A549 (cell line): ENCODE measurements around the gene GLS.

Experiments
- BHLHE40 ChIP-seq: IDR thresholded peaks from 2 replicates; pipeline ENCODE4 v1.6.1; 2012; ENCODE audit warnings: low read depth, low read length, inconsistent platforms
- CHD4 ChIP-seq: fragments of 200-600 bp; sonication (generic); IDR thresholded peaks from 2 replicates; pipeline ENCODE4 v1.6.1; 2016; ENCODE audit warnings: antibody characterized with exemption, mild to moderate bottlenecking, borderline replicate concordance
- CTCF ChIP-seq: fragments of >200 bp; sonication (Bioruptor Twin); formaldehyde crosslinking; IDR thresholded peaks from 3 replicates; pipeline ENCODE4 v1.5.1; 2016
- EP300 ChIP-seq, 2 experiments: fragments of >200 bp; sonication (Bioruptor Twin); formaldehyde crosslinking; IDR thresholded peaks; 2 replicates in 1 of 2; 3 replicates in 1 of 2; pipeline ENCODE4 v1.6.1; 2016 to 2017
- ESRRA ChIP-seq: fragments of 150-350 bp; IDR thresholded peaks from 2 replicates; pipeline ENCODE4 v1.6.1; 2014; ENCODE audit warnings: mild to moderate bottlenecking, low read length, borderline replicate concordance
- HEYL ChIP-seq: fragments of 250-450 bp; sonication (Bioruptor Pico); IDR thresholded peaks from 2 replicates; pipeline ENCODE4 v1.8.0; 2021; ENCODE audit warnings: mild to moderate bottlenecking, moderate library complexity
- MAX ChIP-seq: IDR thresholded peaks from 2 replicates; pipeline ENCODE4 v1.6.1; 2012
- MYC ChIP-seq: IDR thresholded peaks from 2 replicates; pipeline ENCODE4 v1.6.1; 2012; ENCODE audit warnings: mild to moderate bottlenecking, inconsistent platforms, low read length, improper control_type of control experiment, borderline replicate concordance
- NR3C1 ChIP-seq: fragments of >200 bp; sonication (Bioruptor Twin); formaldehyde crosslinking; IDR thresholded peaks from 3 replicates; pipeline ENCODE4 v1.6.1; 2017
- PHF8 ChIP-seq: fragments of 200-600 bp; sonication (generic); IDR thresholded peaks from 2 replicates; pipeline ENCODE4 v1.6.1; 2016; ENCODE audit warnings: low read depth, mild to moderate bottlenecking, antibody characterized with exemption, moderate library complexity, borderline replicate concordance
- POLR2A ChIP-seq: IDR thresholded peaks from 2 replicates; pipeline ENCODE4 v1.6.1; 2012; ENCODE audit warnings: mild to moderate bottlenecking, low read length
- RFX5 ChIP-seq: fragments of 450-650 bp; IDR thresholded peaks from 2 replicates; pipeline ENCODE4 v1.7.1; 2014; ENCODE audit warnings: antibody characterized with exemption, mild to moderate bottlenecking, moderate library complexity
- USF2 ChIP-seq: fragments of 450-650 bp; IDR thresholded peaks from 2 replicates; pipeline ENCODE4 v1.6.1; 2014; ENCODE audit warnings: antibody characterized with exemption
- ZC3H11A ChIP-seq: fragments of 450-650 bp; IDR thresholded peaks from 2 replicates; pipeline ENCODE4 v1.6.1; 2014; ENCODE audit warnings: antibody characterized with exemption, mild to moderate bottlenecking

- TF ChIP-seq RFX5 (no peak), CTCF (no peak), MAX (no peak), NR3C1 (no peak), ZC3H11A (no peak), HEYL (CRISPR knock-in tag) (no peak), BHLHE40 (no peak), ESRRA (no peak), CHD4 (no peak), USF2 (no peak), EP300 (IDR thresholded peaks at IDR 0.05) (no peak), MYC (no peak), PHF8 (no peak), POLR2A (no peak)
These were observed 41.8 kb downstream of the GLS start for GRCh38 chr2:190922376-190922775.
